SIG-M5 treated with dmso at 0.1 percent for 504 hours (cell line): Measurements from ENCODE around the gene MSI2.

Source experiments
- DNase-seq: peaks from one replicate; lab custom pipeline; 2025; ENCODE audit not compliant: unreplicated experiment; lab: John Stamatoyannopoulos, UW

Gene MSI2

GRCh38 chr17:57549468-57549867 lies 293.1 kb downstream of the MSI2 start:
- no peak for DNase-seq

- no peak for DNase-seq
Observed at GRCh38 chr17:57550016-57550415, 293.7 kb downstream of the MSI2 start.

- no peak for DNase-seq
Observed at GRCh38 chr17:57550668-57551315, 294.5 kb downstream of the MSI2 start.

GRCh38 chr17:57551321-57552079 lies 295.2 kb downstream of the MSI2 start:
- DNase-seq: no peak

GRCh38 chr17:57552114-57552624 lies 295.8 kb downstream of the MSI2 start:
- DNase-seq: no peak

GRCh38 chr17:57553526-57553925 lies 297.2 kb downstream of the MSI2 start:
- DNase-seq: no peak

- DNase-seq: no peak
Observed at GRCh38 chr17:57553991-57554825, 297.9 kb downstream of the MSI2 start.

- no peak for DNase-seq
Observed at GRCh38 chr17:57554826-57555635, 298.7 kb downstream of the MSI2 start.

- no peak for DNase-seq
Observed at GRCh38 chr17:57555636-57556175, 299.4 kb downstream of the MSI2 start.

GRCh38 chr17:57556320-57556719 lies 300.0 kb downstream of the MSI2 start:
- DNase-seq: no peak

GRCh38 chr17:57556977-57557376 lies 300.7 kb downstream of the MSI2 start:
- DNase-seq: no peak

GRCh38 chr17:57557416-57557815 lies 301.1 kb downstream of the MSI2 start:
- DNase-seq: no peak

GRCh38 chr17:57557834-57558681 lies 301.7 kb downstream of the MSI2 start:
- peak; percentile 97 for DNase-seq

GRCh38 chr17:57559226-57559625 lies 302.9 kb downstream of the MSI2 start:
- no peak for DNase-seq

- DNase-seq: peak; percentile 75
Observed at GRCh38 chr17:57559634-57560318, 303.5 kb downstream of the MSI2 start.

- DNase-seq: peak; percentile 57
Observed at GRCh38 chr17:57560319-57560705, 304.0 kb downstream of the MSI2 start.

- DNase-seq: peak; percentile 91
Observed at GRCh38 chr17:57561072-57561861, 304.9 kb downstream of the MSI2 start.

- DNase-seq: no peak
Observed at GRCh38 chr17:57562184-57562698, 305.9 kb downstream of the MSI2 start.
